Endothelial cell of umbilical vein (primary cell): ENCODE measurements around the gene CDH23. TPM values are rescaled to one million over a fixed set of nuclear protein-coding genes. Genes with fewer than 3 reads are reported as not detected.

Experiments
- BruUV-seq: library from RNA; stranded (reverse); fragments of 400-500 nt; replicated peaks from 2 replicates; lab custom pipeline; 2021; lab: Mats Ljungman, UMichigan
- CTCF ChIA-PET: fragments of 300-600, 350-600 bp; sonication (Branson Sonifier 250); formaldehyde crosslinking; loops from one replicate; lab custom pipeline; 2021; ENCODE audit warnings: antibody characterized with exemption, inconsistent platforms; lab: Charles Lee
- POLR2A ChIA-PET: fragments of 300-600, 350-600 bp; sonication (Branson Sonifier 250); formaldehyde crosslinking; loops from one replicate; lab custom pipeline; 2021; ENCODE audit warnings: antibody characterized with exemption, inconsistent platforms; lab: Charles Lee
- DNase-seq: peaks from one replicate; pipeline ENCODE4 v3.0.0-alpha.2; 2011; ENCODE audit warnings: low read depth, low spot score
- FAIRE-seq: peaks from 2 replicates; lab custom pipeline; 2011; peaks lifted over from hg19 to GRCh38; lab: Jason Lieb, UNC
- H2AFZ ChIP-seq: 2 replicates; pipeline ENCODE4 v1.6.0; 2012; ENCODE audit warnings: low read depth, low read length, control low read depth, inconsistent platforms
- H3K27ac ChIP-seq: 2 replicates; pipeline ENCODE4 v1.5.1; 2011; ENCODE audit warnings: low read depth, mild to moderate bottlenecking, control low read depth, low read length, moderate library complexity; ENCODE audit not compliant: insufficient read depth
- H3K27me3 ChIP-seq, 2 experiments: 2 replicates each; pipeline versions ENCODE4 v1.6.0 to v1.6.1; 2011; ENCODE audit warnings: low read length in 2 of 2, mixed read lengths in 1 of 2; ENCODE audit not compliant: control insufficient read depth in 2 of 2, insufficient read depth in 2 of 2
- H3K36me3 ChIP-seq, 2 experiments: 2 replicates in 1 of 2; 3 replicates in 1 of 2; pipeline ENCODE4 v1.5.1; 2011; ENCODE audit warnings: low read length in 2 of 2, mild to moderate bottlenecking in 1 of 2, moderate library complexity in 1 of 2; ENCODE audit not compliant: control insufficient read depth in 2 of 2, insufficient read depth in 2 of 2; ENCODE audit errors: extremely low read depth in 1 of 2
- H3K4me1 ChIP-seq: 3 replicates; pipeline ENCODE4 v1.5.1; 2011; ENCODE audit warnings: mild to moderate bottlenecking, low read length; ENCODE audit not compliant: control insufficient read depth, insufficient read depth; ENCODE audit errors: extremely low read depth
- H3K4me2 ChIP-seq: 2 replicates; pipeline ENCODE4 v1.6.1; 2011; ENCODE audit warnings: low read length, control low read depth, mixed read lengths; ENCODE audit not compliant: insufficient read depth
- H3K4me3 ChIP-seq, 3 experiments: fragments of 200-600 bp in 1 of 3; sonication (generic), shearing (Covaris generic) in 1 of 3; replicated peaks in 1 of 3; 2 replicates each; pipeline ENCODE4 v1.5.1; 2011 to 2016; ENCODE audit warnings: control low read depth in 3 of 3, low read length in 3 of 3, mild to moderate bottlenecking in 2 of 3, inconsistent platforms in 1 of 3, low read depth in 1 of 3, moderate library complexity in 1 of 3; ENCODE audit not compliant: insufficient read depth in 1 of 3
- H3K79me2 ChIP-seq: 2 replicates; pipeline ENCODE4 v1.6.0; 2012; ENCODE audit warnings: low read length, inconsistent platforms; ENCODE audit not compliant: control insufficient read depth, insufficient read depth
- H3K9ac ChIP-seq: replicated peaks from 2 replicates; pipeline ENCODE3; 2011; ENCODE audit warnings: low read length, control low read depth; ENCODE audit not compliant: insufficient read depth; ENCODE audit errors: extremely low read depth
- H3K9me1 ChIP-seq: replicated peaks from 3 replicates; pipeline ENCODE4 v1.6.0; 2011; ENCODE audit warnings: mild to moderate bottlenecking, low read length; ENCODE audit not compliant: control insufficient read depth, insufficient read depth; ENCODE audit errors: extremely low read depth
- H3K9me3 ChIP-seq: replicated peaks from 2 replicates; pipeline ENCODE4 v1.5.1; 2012; ENCODE audit warnings: low read length, inconsistent platforms; ENCODE audit not compliant: control insufficient read depth, insufficient read depth
- H4K20me1 ChIP-seq: replicated peaks from 2 replicates; pipeline ENCODE3; 2011; ENCODE audit warnings: mild to moderate bottlenecking, low read length; ENCODE audit not compliant: control insufficient read depth, insufficient read depth; ENCODE audit errors: extremely low read depth
- CTCF ChIP-seq, 2 donors: IDR thresholded peaks; 1 replicate in 1 of 2; 2 replicates in 1 of 2; pipeline ENCODE4 v1.5.1; 2011; ENCODE audit warnings: low read length in 2 of 2, mild to moderate bottlenecking in 2 of 2, moderate library complexity in 2 of 2, control low read depth in 1 of 2, inconsistent platforms in 1 of 2, low read depth in 1 of 2; ENCODE audit not compliant: insufficient read depth in 1 of 2; ENCODE audit errors: extremely low read depth in 1 of 2
- EZH2 ChIP-seq: IDR thresholded peaks from 2 replicates; pipeline ENCODE4 v1.6.1; 2012; ENCODE audit warnings: borderline replicate concordance, low read depth, mild to moderate bottlenecking, moderate library complexity, low read length, inconsistent platforms; ENCODE audit not compliant: severe bottlenecking
- FOS ChIP-seq: IDR thresholded peaks from 2 replicates; pipeline ENCODE4 v1.6.1; 2011; ENCODE audit warnings: mild to moderate bottlenecking, low read length, moderate library complexity, borderline replicate concordance; ENCODE audit not compliant: insufficient read depth
- GATA2 ChIP-seq: IDR thresholded peaks from 2 replicates; pipeline ENCODE4 v1.7.0; 2011; ENCODE audit warnings: low read depth, mild to moderate bottlenecking, moderate library complexity, mixed read lengths, low read length; ENCODE audit not compliant: insufficient read length, insufficient read depth
- JUN ChIP-seq: IDR thresholded peaks from 2 replicates; pipeline ENCODE4 v1.6.1; 2011; ENCODE audit warnings: borderline replicate concordance, low read depth; ENCODE audit not compliant: insufficient read length, insufficient read depth
- MAX ChIP-seq: IDR thresholded peaks from 2 replicates; pipeline ENCODE4 v1.6.1; 2011; ENCODE audit not compliant: insufficient read depth, insufficient read length
- MYC ChIP-seq: IDR thresholded peaks from one replicate; pipeline ENCODE4 v1.6.1; 2011; ENCODE audit warnings: mild to moderate bottlenecking, low read depth, low read length
- POLR2A ChIP-seq: IDR thresholded peaks from 2 replicates; pipeline ENCODE4 v1.6.1; 2012; ENCODE audit warnings: low read depth, mild to moderate bottlenecking, control low read depth, low read length
- POLR2AphosphoS5 ChIP-seq: IDR thresholded peaks from 2 replicates; pipeline ENCODE4 v1.6.1; 2012; ENCODE audit warnings: low read depth, mild to moderate bottlenecking, control low read depth, low read length, moderate library complexity; ENCODE audit not compliant: insufficient read depth
- dilution Hi-C: fragments of 300-500 bp; cut with MboI; formaldehyde crosslinking; loops from one replicate; pipeline ENCODE4 v1.15.0; 2019; ENCODE audit warnings: low sequenced_read_pairs; ENCODE audit not compliant: extremely low pct_ligation_motif_present
- intact Hi-C: fragments of 100-400 bp; cut with micrococcal nuclease; formaldehyde crosslinking; loops from one replicate; pipeline ENCODE4 v1.10.0; 2022
- polyA plus RNA-seq, 4 experiments: library from polyadenylated mRNA; depleted of rRNA in 3 of 4; stranded (reverse) in 3 of 4; unstranded in 1 of 4; fragments of >200 nt; gene quantifications; 2 replicates each; pipeline versions ENCODE4 v1.2.1 to v1.2.3, GENCODE V29; 2011 to 2012; ENCODE audit warnings: missing spikeins in 1 of 4
- total RNA-seq: library from RNA; stranded (reverse); gene quantifications from 2 replicates; pipeline ENCODE4 v1.2.3, GENCODE V29; 2021

Gene CDH23
- total and polyA plus RNA-seq, 2 donors (not counting 3 experiments of a cell fraction or from before 2014, with no cell fraction given) = not detected

- intact Hi-C loops = no loop called here
- H2AFZ ChIP-seq = no peak overlapping the region
- no peak overlapping the region for H3K4me3 ChIP-seq
- no peak overlapping the region for H3K27ac ChIP-seq
- POLR2A ChIA-PET = no interaction called here
- no peaks in the 10 kb centered on the region for H3K4me1 ChIP-seq
- H3K9me3 ChIP-seq = no peaks in the 10 kb centered on the region
- H3K27me3 ChIP-seq = no peaks in the 10 kb centered on the region
- H3K79me2 ChIP-seq = no peaks in the 10 kb centered on the region
- no peak overlapping the region for H3K4me2 ChIP-seq
- H3K36me3 ChIP-seq = no peaks in the 10 kb centered on the region
- no peaks in the 10 kb centered on the region for H3K9me1 ChIP-seq
- DNase-seq = no peak
- no peaks in the 10 kb centered on the region for H4K20me1 ChIP-seq
- no TSS peak for BruUV-seq
- H3K9ac ChIP-seq = no peak overlapping the region
- TF ChIP-seq MYC = no peak
- TF ChIP-seq EZH2 = no peak
- dilution Hi-C loops = no loop called here
- FAIRE-seq = no peak
- CTCF ChIA-PET = no interaction called here
Observed at GRCh38 chr10:71741029-71741428, 344.3 kb downstream of the CDH23 start.

GRCh38 chr10:71741671-71742070 is 345.0 kb downstream of the CDH23 start:
- no peak for TF ChIP-seq EZH2
- no peak for TF ChIP-seq POLR2AphosphoS5
- no peak for TF ChIP-seq MYC
- TF ChIP-seq POLR2A = no peak
- TF ChIP-seq CTCF (IDR thresholded peaks at IDR 0.05; ENCODE audit: extremely low read depth in 1 of 2, insufficient read depth in 1 of 2, low read depth in 1 of 2, low read length in 2 of 2) = no peak
- no peak for TF ChIP-seq GATA2
- TF ChIP-seq FOS = no peak
- TF ChIP-seq JUN = no peak
- no peak for TF ChIP-seq MAX

More at GRCh38 chr10:71741671-71742070, 345.0 kb downstream of the CDH23 start:
- intact Hi-C loops = no loop called here
- Histone ChIP-seq H3K4me3 (no peak overlapping the region), H3K79me2 (no peaks in the 10 kb centered on the region), H2AFZ (no peak overlapping the region), H3K4me1 (peaks cover 4% of the 10 kb centered on the region), H3K9me3 (no peaks in the 10 kb centered on the region), H3K4me2 (no peak overlapping the region), H3K27ac (no peak overlapping the region), H3K9me1 (no peaks in the 10 kb centered on the region), H3K36me3 (no peaks in the 10 kb centered on the region), H3K9ac (no peak overlapping the region), H3K27me3 (no peaks in the 10 kb centered on the region), H4K20me1 (no peaks in the 10 kb centered on the region)
- ChIA-PET CTCF (no interaction called here), POLR2A (no interaction called here)
- dilution Hi-C loops = no loop called here
- BruUV-seq = no TSS peak
- no peak for FAIRE-seq
- no peak for DNase-seq
